DOHH2 (cell line): Measurements from ENCODE around the gene CYP46A1.

Source experiments
- H3F3A ChIP-seq: fragments of 200-600 bp; sonication (generic), shearing (Covaris generic); 2 replicates; pipeline ENCODE4 v1.6.0; 2016; ENCODE audit warnings: antibody characterized with exemption, mild to moderate bottlenecking; ENCODE audit not compliant: control insufficient read depth, insufficient read depth
- H3K27ac ChIP-seq: fragments of 200-600 bp; sonication (generic); 2 replicates; pipeline ENCODE4 v1.5.1; 2014; ENCODE audit warnings: low read depth, mild to moderate bottlenecking, low read length, moderate library complexity
- H3K27me3 ChIP-seq: fragments of 200-600 bp; sonication (generic); 2 replicates; pipeline ENCODE4 v1.6.1; 2014; ENCODE audit warnings: mild to moderate bottlenecking, low read length, mixed read lengths; ENCODE audit not compliant: control insufficient read depth
- H3K36me3 ChIP-seq: fragments of 200-600 bp; sonication (generic); 2 replicates; pipeline ENCODE4 v1.6.1; 2014; ENCODE audit warnings: mild to moderate bottlenecking, low read length, moderate library complexity, mixed read lengths; ENCODE audit not compliant: control insufficient read depth
- H3K4me1 ChIP-seq: fragments of 200-600 bp; sonication (generic); 2 replicates; pipeline ENCODE4 v1.6.1; 2014; ENCODE audit warnings: mild to moderate bottlenecking, low read length, mixed read lengths; ENCODE audit not compliant: control insufficient read depth
- H3K4me2 ChIP-seq: fragments of 200-600 bp; sonication (generic); 2 replicates; pipeline ENCODE4 v1.6.0; 2014; ENCODE audit warnings: mild to moderate bottlenecking, low read length, moderate library complexity
- H3K4me3 ChIP-seq: fragments of 200-600 bp; sonication (generic); 2 replicates; pipeline ENCODE4 v1.5.1; 2014; ENCODE audit warnings: mild to moderate bottlenecking, low read length, mixed read lengths
- H3K79me2 ChIP-seq: fragments of 200-600 bp; sonication (generic); 2 replicates; pipeline ENCODE4 v1.6.1; 2014; ENCODE audit warnings: mild to moderate bottlenecking, low read length, mixed read lengths; ENCODE audit not compliant: control insufficient read depth
- H3K9me2 ChIP-seq: fragments of 200-600 bp; sonication (generic); replicated peaks from 2 replicates; pipeline ENCODE4 v1.6.1; 2014; ENCODE audit warnings: mild to moderate bottlenecking, low read length, mixed read lengths; ENCODE audit not compliant: control insufficient read depth
- H3K9me3 ChIP-seq: fragments of 200-600 bp; sonication (generic); 2 replicates; pipeline ENCODE4 v1.6.1; 2014; ENCODE audit warnings: antibody characterized with exemption, low read length, mixed read lengths; ENCODE audit not compliant: control insufficient read depth, insufficient read depth
- H4K20me1 ChIP-seq: fragments of 200-600 bp; sonication (generic); 2 replicates; pipeline ENCODE4 v1.6.0; 2014; ENCODE audit warnings: low read depth, mild to moderate bottlenecking, antibody characterized with exemption, low read length, moderate library complexity; ENCODE audit not compliant: control insufficient read depth, insufficient read depth
- EZH2phosphoT487 ChIP-seq: fragments of 200-600 bp; sonication (generic); IDR thresholded peaks from 2 replicates; pipeline ENCODE4 v1.6.1; 2017; ENCODE audit warnings: borderline replicate concordance, mild to moderate bottlenecking, antibody characterized with exemption, low read length, moderate library complexity, mixed read lengths
- TF ChIP-seq, protein P1 (sequence below): fragments of 200-600 bp; sonication (generic); IDR thresholded peaks from one replicate; pipeline ENCODE4 v1.5.1; 2014; ENCODE audit warnings: antibody characterized with exemption, mild to moderate bottlenecking, low read depth, low read length; ENCODE audit not compliant: poor library complexity, severe bottlenecking

CYP46A1 gene

DNA sequence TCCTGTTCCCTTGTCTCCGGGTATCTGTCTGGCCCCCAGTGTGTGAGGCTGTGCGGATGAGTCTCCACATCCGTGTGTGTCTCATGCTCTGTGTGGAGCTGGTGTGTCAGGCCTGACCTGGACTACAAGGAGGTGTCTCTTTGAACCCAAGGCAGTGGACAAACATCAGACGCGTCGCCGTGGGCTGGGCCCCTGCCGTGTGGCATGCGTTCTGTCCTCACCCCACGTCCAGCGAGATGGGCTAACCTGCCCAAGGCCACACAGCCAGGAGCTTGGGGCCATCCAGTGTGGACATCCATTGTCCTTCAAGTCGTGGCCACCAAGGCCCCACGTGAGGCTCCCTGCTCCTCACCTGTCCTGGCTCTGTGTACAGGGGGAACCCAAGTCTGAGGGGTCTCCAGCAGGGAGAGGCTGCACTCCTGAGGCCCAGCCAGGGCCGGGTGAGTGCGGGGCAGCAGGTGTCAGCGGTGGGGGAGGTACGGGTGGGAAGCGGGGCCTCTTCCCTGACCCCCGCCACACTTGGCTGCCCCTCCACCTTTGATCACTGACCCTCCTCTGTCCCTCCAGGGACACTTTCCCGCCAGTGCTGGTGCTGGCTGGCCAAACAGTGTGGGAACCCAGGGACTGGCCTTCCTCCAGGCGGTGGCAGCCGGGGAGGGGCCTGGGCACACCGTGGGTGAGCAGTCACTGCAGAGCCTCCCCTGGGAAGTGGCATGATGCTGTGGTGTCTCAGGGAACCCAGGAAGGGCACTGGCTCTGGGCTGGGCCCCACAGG is 48.5 kb downstream of the CYP46A1 start:
- Histone ChIP-seq H4K20me1 (no peaks in the 10 kb centered on the region), H3K9me3 (no peaks in the 10 kb centered on the region), H3K4me2 (no peak overlapping the region), H3K9me2 (no peaks in the 10 kb centered on the region), H3K4me3 (no peak overlapping the region), H3K27me3 (no peaks in the 10 kb centered on the region), H3K27ac (no peak overlapping the region), H3K79me2 (no peaks in the 10 kb centered on the region), H3F3A (no peaks in the 10 kb centered on the region), H3K36me3 (no peaks in the 10 kb centered on the region), H3K4me1 (no peaks in the 10 kb centered on the region)
- TF ChIP-seq, protein P1, sequence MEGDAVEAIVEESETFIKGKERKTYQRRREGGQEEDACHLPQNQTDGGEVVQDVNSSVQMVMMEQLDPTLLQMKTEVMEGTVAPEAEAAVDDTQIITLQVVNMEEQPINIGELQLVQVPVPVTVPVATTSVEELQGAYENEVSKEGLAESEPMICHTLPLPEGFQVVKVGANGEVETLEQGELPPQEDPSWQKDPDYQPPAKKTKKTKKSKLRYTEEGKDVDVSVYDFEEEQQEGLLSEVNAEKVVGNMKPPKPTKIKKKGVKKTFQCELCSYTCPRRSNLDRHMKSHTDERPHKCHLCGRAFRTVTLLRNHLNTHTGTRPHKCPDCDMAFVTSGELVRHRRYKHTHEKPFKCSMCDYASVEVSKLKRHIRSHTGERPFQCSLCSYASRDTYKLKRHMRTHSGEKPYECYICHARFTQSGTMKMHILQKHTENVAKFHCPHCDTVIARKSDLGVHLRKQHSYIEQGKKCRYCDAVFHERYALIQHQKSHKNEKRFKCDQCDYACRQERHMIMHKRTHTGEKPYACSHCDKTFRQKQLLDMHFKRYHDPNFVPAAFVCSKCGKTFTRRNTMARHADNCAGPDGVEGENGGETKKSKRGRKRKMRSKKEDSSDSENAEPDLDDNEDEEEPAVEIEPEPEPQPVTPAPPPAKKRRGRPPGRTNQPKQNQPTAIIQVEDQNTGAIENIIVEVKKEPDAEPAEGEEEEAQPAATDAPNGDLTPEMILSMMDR = no peak
- TF ChIP-seq EZH2phosphoT487 = no peak

DNA sequence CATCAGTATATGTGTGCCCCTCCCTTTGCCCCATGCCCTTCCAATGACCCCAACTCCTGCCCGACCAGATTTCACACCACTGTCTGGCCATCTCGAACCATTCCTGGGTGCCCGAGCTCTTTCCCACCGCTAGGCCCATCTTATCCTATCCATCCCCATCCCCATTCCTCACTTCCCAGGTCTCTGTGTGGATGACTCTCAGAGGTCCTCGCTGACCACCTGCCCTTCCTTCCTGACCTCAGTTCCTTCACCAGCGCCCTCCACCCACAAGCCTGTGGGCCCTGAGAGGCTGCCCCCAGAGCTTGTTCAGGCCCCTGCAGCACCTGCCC is 49.1 kb downstream of the CYP46A1 start:
- H3K36me3 ChIP-seq = no peaks in the 10 kb centered on the region
- H3K9me2 ChIP-seq = no peaks in the 10 kb centered on the region
- H3K4me3 ChIP-seq = no peak overlapping the region
- no peaks in the 10 kb centered on the region for H4K20me1 ChIP-seq
- no peak overlapping the region for H3K27ac ChIP-seq
- H3K27me3 ChIP-seq = no peaks in the 10 kb centered on the region
- no peaks in the 10 kb centered on the region for H3F3A ChIP-seq
- TF ChIP-seq, protein P1 = no peak
- no peak for TF ChIP-seq EZH2phosphoT487
- H3K79me2 ChIP-seq = no peaks in the 10 kb centered on the region
- H3K4me2 ChIP-seq = no peak overlapping the region
- H3K9me3 ChIP-seq = no peaks in the 10 kb centered on the region
- no peaks in the 10 kb centered on the region for H3K4me1 ChIP-seq

DNA sequence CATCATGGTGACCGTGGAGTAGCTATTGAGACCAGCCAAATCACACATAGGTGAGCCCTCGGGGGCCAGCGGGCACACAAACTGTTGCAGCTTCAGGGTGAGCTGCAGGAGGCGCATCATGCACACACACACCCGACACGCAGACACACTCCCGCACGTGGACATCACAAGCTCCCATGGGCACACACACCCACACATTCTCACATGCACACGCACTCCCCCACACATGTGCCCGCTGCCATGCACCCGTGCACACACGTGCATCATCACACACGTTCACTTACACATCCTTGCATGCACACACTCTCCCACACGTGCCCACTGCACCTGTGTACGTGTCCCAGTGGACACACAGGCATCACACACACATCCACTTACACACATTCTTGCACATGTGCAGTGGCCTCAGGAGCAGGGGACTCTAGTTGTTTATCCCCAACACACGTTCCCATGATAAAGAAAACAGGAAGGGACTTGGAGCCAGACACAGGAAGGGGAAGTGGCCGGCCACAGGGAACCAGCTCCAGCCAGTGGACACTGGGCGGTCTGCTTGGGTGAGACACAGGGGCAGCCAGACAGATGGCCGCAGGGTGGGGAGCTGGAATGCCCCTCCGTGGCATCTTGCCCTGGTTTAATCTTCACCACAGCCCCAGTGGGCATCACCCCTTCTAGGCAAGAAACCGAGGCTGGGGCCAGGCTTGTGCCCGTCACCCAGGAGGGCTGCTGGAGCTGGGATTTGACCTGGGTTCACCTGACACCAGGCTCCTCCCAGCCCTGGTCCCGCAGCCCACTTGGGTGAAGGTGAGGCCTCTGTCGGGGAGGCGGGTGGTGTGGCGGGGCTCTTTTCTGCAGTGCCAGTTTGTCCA is 49.7 kb downstream of the CYP46A1 start:
- Histone ChIP-seq H4K20me1 (no peaks in the 10 kb centered on the region), H3K27me3 (no peaks in the 10 kb centered on the region), H3K4me3 (no peak overlapping the region), H3K9me3 (no peaks in the 10 kb centered on the region), H3F3A (no peaks in the 10 kb centered on the region), H3K4me1 (no peaks in the 10 kb centered on the region), H3K27ac (no peak overlapping the region), H3K4me2 (no peak overlapping the region), H3K79me2 (no peaks in the 10 kb centered on the region), H3K36me3 (no peaks in the 10 kb centered on the region), H3K9me2 (no peaks in the 10 kb centered on the region)
- no peak for TF ChIP-seq EZH2phosphoT487
- TF ChIP-seq, protein P1 = no peak
